ENCODE data around the gene RASGRP1.

Gene RASGRP1

DNA sequence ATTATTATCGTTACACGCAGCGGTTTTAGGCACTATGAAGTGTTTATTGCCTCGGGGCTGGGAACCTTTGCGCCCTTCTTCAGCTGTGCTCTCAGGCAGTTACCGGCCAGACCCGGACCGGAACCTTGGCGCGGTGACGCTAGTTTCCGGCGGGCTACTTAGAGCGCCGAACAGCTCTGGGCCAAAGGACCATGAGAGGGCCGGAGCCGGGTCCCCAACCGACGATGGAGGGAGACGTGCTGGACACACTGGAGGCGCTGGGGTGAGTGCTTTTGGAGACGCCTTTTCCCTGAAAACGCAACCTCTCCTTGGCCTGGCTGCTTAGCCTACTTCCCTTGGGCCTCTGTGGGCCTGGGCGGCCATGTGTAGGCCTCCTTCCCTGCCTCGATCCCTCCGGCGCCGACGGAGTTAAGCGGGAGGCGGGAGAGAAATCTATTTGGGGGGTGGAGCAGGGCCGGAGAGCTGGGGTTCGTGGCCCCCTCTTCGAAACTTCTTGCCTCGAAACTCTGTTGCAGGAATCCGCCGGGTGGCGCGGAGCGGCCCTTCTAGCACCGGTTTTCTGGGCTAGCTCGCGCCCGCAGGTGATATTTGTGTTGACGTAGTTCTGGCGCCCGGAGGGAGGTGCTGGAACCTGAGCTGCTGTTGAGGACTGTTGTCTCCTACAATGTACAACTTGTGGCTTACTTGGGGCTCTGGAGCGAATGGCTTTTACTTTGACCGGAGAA, 110.5 kb downstream of the RASGRP1 start, which contains the start of gene FAM98B:
Gene FAM98B, plus strand, starts transcription at position 157 of the 725 bp plus-strand sequence. Its CDS starts 35 bp downstream, at position 192.
- DNase-seq = peak; percentile 93

DNA sequence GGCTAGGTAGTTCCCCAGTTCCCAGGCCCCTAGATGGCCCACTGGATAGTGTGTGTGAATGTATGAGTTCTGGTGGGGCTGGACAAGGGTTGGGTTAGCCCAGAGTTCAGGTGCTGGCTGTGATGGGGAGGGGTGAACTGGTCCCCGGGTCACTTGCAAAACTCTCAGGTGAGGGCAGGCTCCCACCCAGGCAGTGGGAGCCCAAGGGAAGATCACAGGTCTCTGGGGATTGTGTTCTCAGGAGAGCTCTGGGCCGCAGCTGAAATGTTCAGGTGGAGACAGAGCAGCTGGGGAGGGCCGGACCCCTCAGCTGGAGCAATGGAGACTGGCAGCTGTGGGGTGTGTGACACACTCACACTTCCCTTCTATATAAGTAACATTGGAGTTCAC, 123.5 kb downstream of the RASGRP1 start:
- no peak for DNase-seq

DNA sequence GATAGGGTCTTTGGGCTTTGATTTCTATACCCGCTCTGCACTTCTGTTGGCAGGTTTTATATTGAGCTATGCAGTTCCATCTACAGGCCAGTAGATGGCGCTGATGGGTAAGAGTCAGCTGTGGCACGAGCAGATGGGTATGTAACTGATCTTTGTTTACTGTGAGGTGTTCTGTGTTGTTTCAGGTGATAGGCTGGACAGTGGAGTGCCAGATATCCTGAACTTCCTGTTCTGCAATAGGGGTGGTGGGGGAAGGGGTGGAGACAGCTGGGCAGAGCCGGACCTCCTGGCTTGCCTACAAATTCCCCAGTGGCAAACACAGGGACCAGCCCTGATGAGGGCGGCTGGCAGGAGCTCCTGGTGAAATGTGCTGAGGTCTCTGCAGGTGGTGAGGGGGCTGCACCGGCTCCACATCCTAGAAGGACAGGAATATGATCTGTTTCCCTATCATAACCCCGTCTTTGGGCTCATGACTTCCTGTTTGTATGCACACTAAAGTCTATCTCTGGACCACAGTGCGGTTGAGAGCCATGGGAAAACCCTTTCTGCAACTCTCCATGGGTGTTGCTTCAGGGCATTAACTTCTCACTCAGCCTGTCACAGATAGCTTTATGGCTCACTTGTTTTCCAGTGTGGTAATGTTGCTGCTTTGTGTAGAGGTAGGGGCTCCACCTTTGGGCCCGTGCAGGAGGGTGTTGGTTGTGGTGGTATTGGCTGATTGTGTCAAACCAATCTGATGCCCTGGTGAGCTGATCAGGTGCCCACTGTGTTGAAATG, 124.1 kb downstream of the RASGRP1 start:
- DNase-seq = peak; percentile 75

Measured in hematopoietic multipotent progenitor cell treated with erythropoietin and hydrocortisone succinate and interleukin-3 and kit ligand, for 4 days (in vitro differentiated cells).